GM21526 (cell line): ENCODE data around the gene ME1.
"Not testable (repeated sequence)": the region's sequence is repeated elsewhere in the genome, so short reads cannot be mapped to it uniquely, and the experiment has no call there.

Experiments used
- ATAC-seq: cut with Tn5 transposase; IDR thresholded peaks from one replicate; pipeline ENCODE4 v1.9.1; 2021; ENCODE audit warnings: moderate library complexity; ENCODE audit not compliant: unreplicated experiment, low FRiP score

The ME1 gene

GRCh38 chr6:83362349-83362748, 68.5 kb downstream of the ME1 start:
- not testable (repeated sequence) for ATAC-seq

GRCh38 chr6:83359638-83360037, 71.2 kb downstream of the ME1 start:
- no peak for ATAC-seq

- no peak for ATAC-seq
Measured at GRCh38 chr6:83354747-83355146, 76.1 kb downstream of the ME1 start.

GRCh38 chr6:83352424-83353061, 78.3 kb downstream of the ME1 start:
- ATAC-seq: no peak

GRCh38 chr6:83343121-83343520, 87.7 kb downstream of the ME1 start:
- no peak for ATAC-seq

- ATAC-seq: no peak
Measured at GRCh38 chr6:83341765-83342164, 89.1 kb downstream of the ME1 start.

- not testable (repeated sequence) for ATAC-seq
Measured at GRCh38 chr6:83333916-83334315, 96.9 kb downstream of the ME1 start.

- no peak for ATAC-seq
Measured at GRCh38 chr6:83333500-83333899, 97.4 kb downstream of the ME1 start.

GRCh38 chr6:83314693-83315092, 116.2 kb downstream of the ME1 start:
- no peak for ATAC-seq

GRCh38 chr6:83313882-83314281, 117.0 kb downstream of the ME1 start:
- no peak for ATAC-seq

- no peak for ATAC-seq
Measured at GRCh38 chr6:83311231-83311630, 119.6 kb downstream of the ME1 start.

- ATAC-seq: no peak
Measured at GRCh38 chr6:83310046-83310445, 120.8 kb downstream of the ME1 start.

- no peak for ATAC-seq
Measured at GRCh38 chr6:83309344-83309743, 121.5 kb downstream of the ME1 start.

GRCh38 chr6:83308833-83309232, 122.0 kb downstream of the ME1 start:
- ATAC-seq: no peak

- ATAC-seq: no peak
Measured at GRCh38 chr6:83307849-83308248, 123.0 kb downstream of the ME1 start.

- ATAC-seq: no peak
Measured at GRCh38 chr6:83303426-83303825, 127.4 kb downstream of the ME1 start.

- ATAC-seq: no peak
Measured at GRCh38 chr6:83294676-83295075, 136.2 kb downstream of the ME1 start.

GRCh38 chr6:83292900-83293843, 137.7 kb downstream of the ME1 start:
- peak; percentile 91 for ATAC-seq

- ATAC-seq: not testable (repeated sequence)
Measured at GRCh38 chr6:83287298-83287697, 143.6 kb downstream of the ME1 start.

- ATAC-seq: no peak
Measured at GRCh38 chr6:83285917-83286316, 144.9 kb downstream of the ME1 start.

GRCh38 chr6:83273596-83273995, 157.3 kb downstream of the ME1 start:
- ATAC-seq: no peak
